ENCODE data around the gene ZNF436. TPM values are rescaled to one million over a fixed set of nuclear protein-coding genes. Genes with fewer than 3 reads are reported as not detected.

The ZNF436 gene
- total RNA-seq, 5 donors from 2014 or later (not counting 1 experiment from before 2014, with no cell fraction given): 4.6 to 9.8 (median 9.3) TPM

DNA sequence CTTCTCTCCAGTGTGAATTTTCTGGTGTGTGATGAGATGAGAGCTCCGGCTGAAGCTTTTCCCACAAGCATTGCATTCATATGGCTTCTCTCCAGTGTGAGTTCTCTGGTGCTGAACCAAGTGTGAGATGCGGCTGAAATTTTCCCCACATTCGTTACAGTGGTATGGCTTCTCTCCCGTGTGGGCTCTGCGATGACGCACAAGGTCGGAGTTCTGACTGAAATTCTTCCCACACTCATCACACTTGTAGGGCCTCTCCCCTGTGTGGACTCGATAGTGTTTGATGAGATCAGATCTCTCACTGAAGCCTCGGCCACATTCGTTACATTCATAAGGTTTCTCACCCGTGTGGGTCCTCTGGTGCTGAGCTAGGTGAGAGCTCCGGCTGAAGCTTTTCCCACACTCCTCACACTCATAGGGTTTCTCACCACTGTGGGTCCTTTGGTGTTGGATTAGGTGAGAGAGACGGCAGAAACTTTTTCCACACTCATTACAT, 7.4 kb downstream of the ZNF436 start:
- Histone ChIP-seq H3K36me3 (ENCODE audit: control insufficient read depth in 2 of 2, extremely low read depth in 1 of 2, insufficient read depth in 1 of 2, low read length in 1 of 2) (peaks cover 8 to 17% of the 10 kb centered on the region in 2 donors), H3K27me3 (replicated peaks in 1 of 2; ENCODE audit: control insufficient read depth in 2 of 2, extremely low read depth in 1 of 2, insufficient read depth in 2 of 2, low read length in 1 of 2) (no peaks in the 10 kb centered on the region), H3K4me3 (ENCODE audit: control insufficient read depth in 1 of 2, extremely low read depth in 1 of 2, low read length in 1 of 2) (peak overlapping the region in 1 of 2 donors; percentile 26), H3K27ac (ENCODE audit: low read length) (no peak overlapping the region), H3K9me3 (peaks cover 22% of the 10 kb centered on the region), H3K4me1 (ENCODE audit: control insufficient read depth in 1 of 2, extremely low read depth in 1 of 2, insufficient read depth in 2 of 2, low read length in 2 of 2) (peaks cover 2% of the 10 kb centered on the region in 2 experiments)
- peaks cover 14 to 15% (median 15%) of the 10 kb centered on the region in 3 donors for H3K4me1 Mint-ChIP-seq
- H3K27ac Mint-ChIP-seq: no peak overlapping the region
- CTCF ChIA-PET: interaction anchor here in 1 of 2 donors (0.5 kb wide), 1 partner anchor 329 kb away, joined by 3 read pairs; the partner anchor contains the start of gene RPL11
- POLR2A ChIA-PET: interaction anchor here in 1 of 2 donors (0.8 kb wide), 1 partner anchor 22 kb away, joined by 3 read pairs; no protein-coding TSS in a partner anchor
- H3K27me3 Mint-ChIP-seq: no peaks in the 10 kb centered on the region
- peaks cover 64% of the 10 kb centered on the region for H3K36me3 Mint-ChIP-seq
- no peak for DNase-seq
- peaks cover 14 to 39% (median 34%) of the 10 kb centered on the region in 3 donors for H3K9me3 Mint-ChIP-seq
- ATAC-seq (replicated peaks in 1 of 4): no peak
- WGBS (ENCODE audit: insufficient coverage): 94% methylated on average over 3 of the region's 13 CpGs
- H3K4me3 Mint-ChIP-seq: no peak overlapping the region

DNA sequence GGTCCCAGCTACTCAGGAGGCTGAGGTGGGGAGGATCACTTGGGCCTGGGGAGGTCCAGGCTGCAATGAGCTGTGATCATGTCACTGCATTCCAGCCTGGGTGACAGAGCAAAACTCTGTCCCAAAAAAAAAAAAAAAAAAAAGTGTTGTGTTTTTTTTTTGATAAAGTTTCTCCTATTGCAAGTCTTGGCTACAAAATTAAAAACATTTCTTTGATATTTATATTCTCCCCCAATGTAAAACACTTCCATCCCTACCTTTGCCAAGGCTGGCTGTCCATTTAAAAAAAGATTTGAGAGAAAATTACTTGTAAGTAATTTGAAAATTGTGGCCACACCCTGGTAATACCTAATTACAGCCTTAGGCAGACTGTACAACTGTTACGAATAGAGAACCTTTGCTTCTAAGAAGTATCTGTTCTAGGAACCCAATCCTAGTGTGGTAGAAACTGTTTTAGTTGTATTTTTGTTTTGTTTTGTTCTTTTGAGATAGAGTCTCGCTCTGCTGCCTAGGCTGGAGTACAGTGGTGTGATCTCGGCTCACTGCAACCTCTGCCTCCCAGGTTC, 11.2 kb downstream of the ZNF436 start:
- Mint-ChIP-seq H3K4me3 (no peak overlapping the region), H3K9me3 (peaks cover 14 to 39% (median 33%) of the 10 kb centered on the region in 3 donors), H3K4me1 (peaks cover 0 to 4% (median 4%) of the 10 kb centered on the region in 3 donors), H3K27ac (no peak overlapping the region), H3K36me3 (peaks cover 52% of the 10 kb centered on the region), H3K27me3 (no peaks in the 10 kb centered on the region)
- no CpG with 5 or more reads among the region's 3 CpGs for WGBS (ENCODE audit: insufficient coverage)
- H3K27me3 ChIP-seq (replicated peaks in 1 of 2; ENCODE audit: control insufficient read depth in 2 of 2, extremely low read depth in 1 of 2, insufficient read depth in 2 of 2, low read length in 1 of 2): no peaks in the 10 kb centered on the region
- no peak overlapping the region for H3K4me3 ChIP-seq (ENCODE audit: control insufficient read depth in 1 of 2, extremely low read depth in 1 of 2, low read length in 1 of 2)
- ChIA-PET POLR2A (no interaction called here), CTCF (no interaction called here)
- DNase-seq (no peak), ATAC-seq (replicated peaks in 1 of 4) (no peak)
- H3K4me1 ChIP-seq (ENCODE audit: control insufficient read depth in 1 of 2, extremely low read depth in 1 of 2, insufficient read depth in 2 of 2, low read length in 2 of 2): peaks cover 0 to 2% of the 10 kb centered on the region in 2 experiments
- H3K9me3 ChIP-seq: peaks cover 19% of the 10 kb centered on the region
- no peak overlapping the region for H3K27ac ChIP-seq (ENCODE audit: low read length)
- H3K36me3 ChIP-seq (ENCODE audit: control insufficient read depth in 2 of 2, extremely low read depth in 1 of 2, insufficient read depth in 1 of 2, low read length in 1 of 2): peaks cover 6 to 17% of the 10 kb centered on the region in 2 donors

DNA sequence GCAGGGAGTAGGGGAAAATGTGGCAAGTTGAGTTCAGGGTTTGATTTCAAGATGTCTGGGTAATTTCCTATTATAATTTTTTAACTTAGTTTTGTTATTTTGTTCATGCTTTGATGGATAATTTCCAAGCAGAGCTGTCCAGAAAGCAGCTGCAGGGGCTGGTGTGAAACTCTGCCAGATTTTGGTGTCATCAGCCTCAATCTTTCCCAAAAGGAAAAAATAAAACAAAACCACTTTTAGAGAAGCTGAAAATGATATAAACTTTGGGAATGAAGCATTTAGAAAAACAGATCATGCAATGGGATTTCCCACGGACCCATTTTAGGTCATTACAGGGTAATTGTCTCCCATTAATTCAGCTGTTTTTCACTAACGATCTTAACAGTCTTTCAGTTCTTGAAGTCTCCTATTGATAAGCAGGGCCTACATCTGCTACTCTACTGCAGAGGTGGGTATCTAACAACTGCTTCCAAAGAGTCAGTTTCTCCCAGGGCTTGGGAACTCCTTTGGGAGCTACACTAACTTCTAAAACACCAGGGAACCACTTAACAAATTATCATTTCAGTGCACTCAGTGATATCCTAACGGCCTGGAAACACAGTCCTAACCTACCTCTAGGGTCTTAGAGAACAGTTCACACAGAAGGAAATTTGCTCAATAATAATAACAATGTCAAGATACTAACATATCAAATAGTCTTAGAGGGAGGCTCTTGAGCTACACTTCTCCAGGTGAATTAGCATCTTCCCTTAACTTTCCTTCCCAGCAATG, 12.3 kb downstream of the ZNF436 start:
- no peak for DNase-seq
- WGBS (ENCODE audit: insufficient coverage): 83% methylated on average over 3 of the region's 3 CpGs
- peaks cover 43% of the 10 kb centered on the region for H3K36me3 Mint-ChIP-seq
- no peak overlapping the region for H3K27ac Mint-ChIP-seq
- H3K27me3 ChIP-seq (replicated peaks in 1 of 2; ENCODE audit: control insufficient read depth in 2 of 2, extremely low read depth in 1 of 2, insufficient read depth in 2 of 2, low read length in 1 of 2): no peaks in the 10 kb centered on the region
- POLR2A ChIA-PET: interaction anchor here in 1 of 2 donors (0.7 kb wide), 1 partner anchor 242 kb away, joined by 3 read pairs; no protein-coding TSS in a partner anchor
- H3K4me1 ChIP-seq (ENCODE audit: control insufficient read depth in 1 of 2, extremely low read depth in 1 of 2, insufficient read depth in 2 of 2, low read length in 2 of 2): peaks cover 0 to 2% of the 10 kb centered on the region in 2 experiments
- peaks cover 0 to 7% of the 10 kb centered on the region in 2 donors for H3K36me3 ChIP-seq (ENCODE audit: control insufficient read depth in 2 of 2, extremely low read depth in 1 of 2, insufficient read depth in 1 of 2, low read length in 1 of 2)
- ATAC-seq (replicated peaks in 1 of 4): no peak
- H3K27me3 Mint-ChIP-seq: no peaks in the 10 kb centered on the region
- H3K27ac ChIP-seq (ENCODE audit: low read length): no peak overlapping the region
- CTCF ChIA-PET: no interaction called here
- peaks cover 11 to 31% (median 26%) of the 10 kb centered on the region in 3 donors for H3K9me3 Mint-ChIP-seq
- peaks cover 14% of the 10 kb centered on the region for H3K9me3 ChIP-seq
- no peak overlapping the region for H3K4me3 ChIP-seq (ENCODE audit: control insufficient read depth in 1 of 2, extremely low read depth in 1 of 2, low read length in 1 of 2)
- peaks cover 0 to 4% (median 4%) of the 10 kb centered on the region in 3 donors for H3K4me1 Mint-ChIP-seq
- no peak overlapping the region for H3K4me3 Mint-ChIP-seq

DNA sequence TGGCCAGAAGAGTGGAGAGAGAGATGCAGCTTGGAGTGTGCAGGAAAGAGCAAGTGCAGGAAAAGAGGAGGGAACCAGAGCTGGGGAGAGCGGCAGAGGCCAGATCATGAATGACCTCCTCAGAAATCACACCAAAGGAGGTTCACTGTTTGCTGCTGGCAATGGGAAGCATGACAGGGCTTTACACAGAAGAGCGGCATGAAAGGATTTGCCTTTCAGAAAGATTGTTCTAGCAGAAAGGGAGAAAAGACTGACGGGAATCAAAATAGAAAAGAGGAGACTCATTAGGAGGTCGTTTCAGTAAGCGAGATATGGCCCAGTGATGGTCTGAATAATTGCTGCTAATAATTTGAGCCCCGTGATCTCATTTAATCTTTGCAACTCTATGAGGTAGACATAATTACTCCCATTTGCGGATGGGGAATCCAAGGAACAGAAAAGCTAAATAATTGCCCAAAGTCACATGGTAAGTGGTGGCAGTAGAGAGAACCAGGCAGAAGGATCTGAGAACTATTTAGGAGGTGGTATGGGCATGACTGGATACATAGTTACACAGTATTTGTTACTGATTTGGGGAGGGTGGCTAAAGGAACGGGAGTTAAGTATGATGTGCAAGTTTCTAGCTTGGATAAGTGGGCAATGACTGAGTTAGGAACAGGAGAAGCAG, 13.0 kb downstream of the ZNF436 start:
- Histone ChIP-seq H3K9me3 (peaks cover 8% of the 10 kb centered on the region), H3K27me3 (replicated peaks in 1 of 2; ENCODE audit: control insufficient read depth in 2 of 2, extremely low read depth in 1 of 2, insufficient read depth in 2 of 2, low read length in 1 of 2) (no peaks in the 10 kb centered on the region), H3K4me1 (ENCODE audit: control insufficient read depth in 1 of 2, extremely low read depth in 1 of 2, insufficient read depth in 2 of 2, low read length in 2 of 2) (peaks cover 0 to 2% of the 10 kb centered on the region in 2 experiments), H3K27ac (ENCODE audit: low read length) (no peak overlapping the region), H3K36me3 (ENCODE audit: control insufficient read depth in 2 of 2, extremely low read depth in 1 of 2, insufficient read depth in 1 of 2, low read length in 1 of 2) (no peaks in the 10 kb centered on the region), H3K4me3 (ENCODE audit: control insufficient read depth in 1 of 2, extremely low read depth in 1 of 2, low read length in 1 of 2) (no peak overlapping the region)
- ChIA-PET CTCF (no interaction called here), POLR2A (no interaction called here)
- no peak for ATAC-seq (replicated peaks in 1 of 4)
- Mint-ChIP-seq H3K4me3 (no peak overlapping the region), H3K27me3 (no peaks in the 10 kb centered on the region), H3K9me3 (peaks cover 11 to 27% (median 21%) of the 10 kb centered on the region in 3 donors), H3K27ac (no peak overlapping the region), H3K36me3 (peaks cover 37% of the 10 kb centered on the region), H3K4me1 (peaks cover 0 to 4% (median 4%) of the 10 kb centered on the region in 3 donors)
- WGBS (ENCODE audit: insufficient coverage): 95% methylated on average over 5 of the region's 8 CpGs
- DNase-seq: no peak

DNA sequence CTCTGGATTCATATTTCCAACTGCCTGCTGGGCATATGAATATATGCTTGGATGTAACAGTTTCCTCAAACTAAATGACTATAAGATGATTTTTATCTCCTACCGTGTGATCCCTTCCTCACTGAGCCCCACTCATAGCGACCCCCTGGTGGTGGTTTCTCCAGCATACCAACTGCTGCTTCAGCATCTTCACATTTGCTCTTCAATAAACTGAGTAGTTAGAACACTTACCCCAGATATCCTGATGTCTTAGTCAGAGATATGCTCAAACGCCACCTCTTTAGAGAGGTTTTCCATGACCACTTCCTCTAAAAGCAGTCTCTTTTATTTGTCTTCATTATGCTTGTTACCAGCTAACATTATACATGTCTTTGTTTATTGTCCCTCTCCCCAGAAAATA, 15.4 kb downstream of the ZNF436 start:
- H3K27me3 Mint-ChIP-seq: no peaks in the 10 kb centered on the region
- Histone ChIP-seq H3K27ac (ENCODE audit: low read length) (no peak overlapping the region), H3K9me3 (no peaks in the 10 kb centered on the region), H3K4me3 (ENCODE audit: control insufficient read depth in 1 of 2, extremely low read depth in 1 of 2, low read length in 1 of 2) (no peak overlapping the region), H3K27me3 (replicated peaks in 1 of 2; ENCODE audit: control insufficient read depth in 2 of 2, extremely low read depth in 1 of 2, insufficient read depth in 2 of 2, low read length in 1 of 2) (no peaks in the 10 kb centered on the region), H3K36me3 (ENCODE audit: control insufficient read depth in 2 of 2, extremely low read depth in 1 of 2, insufficient read depth in 1 of 2, low read length in 1 of 2) (no peaks in the 10 kb centered on the region), H3K4me1 (ENCODE audit: control insufficient read depth in 1 of 2, extremely low read depth in 1 of 2, insufficient read depth in 2 of 2, low read length in 2 of 2) (peaks cover 0 to 2% of the 10 kb centered on the region in 2 experiments)
- H3K36me3 Mint-ChIP-seq: peaks cover 13% of the 10 kb centered on the region
- WGBS (ENCODE audit: insufficient coverage): no CpG with 5 or more reads among the region's 3 CpGs
- ChIA-PET CTCF (no interaction called here), POLR2A (no interaction called here)
- DNase-seq (no peak), ATAC-seq (replicated peaks in 1 of 4) (no peak)
- no peak overlapping the region for H3K27ac Mint-ChIP-seq
- peaks cover 0 to 3% (median 3%) of the 10 kb centered on the region in 3 donors for H3K9me3 Mint-ChIP-seq
- H3K4me3 Mint-ChIP-seq: no peak overlapping the region
- peaks cover 0 to 4% (median 4%) of the 10 kb centered on the region in 3 donors for H3K4me1 Mint-ChIP-seq

DNA sequence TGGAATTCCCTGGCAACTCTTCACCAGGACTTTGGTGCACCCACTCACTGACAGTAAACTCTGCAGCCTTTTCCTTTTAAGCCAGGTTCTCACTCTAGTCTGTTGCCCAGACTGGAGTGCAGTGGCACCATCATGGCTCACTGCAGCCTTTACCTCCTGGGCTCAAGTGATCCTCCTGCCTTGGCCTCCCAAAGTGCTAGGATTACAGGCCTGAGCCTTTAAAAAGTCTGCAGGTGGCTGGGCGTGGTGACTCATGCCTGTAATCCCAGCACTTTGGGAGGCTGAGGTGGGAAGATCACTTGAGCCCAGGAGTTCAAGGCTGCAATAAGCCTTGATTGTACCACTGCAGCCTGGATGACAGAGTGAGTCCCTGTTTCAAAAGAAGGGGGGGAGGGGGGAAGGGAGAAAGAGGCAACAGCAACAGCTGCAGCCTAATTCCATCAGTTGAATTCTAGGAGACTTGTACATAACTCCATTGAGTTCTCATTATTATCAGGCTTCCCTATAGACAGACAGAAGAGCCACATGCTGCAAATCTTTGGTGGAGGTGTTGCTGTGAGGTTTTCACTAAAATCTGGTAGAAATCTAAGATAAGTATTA, 17.4 kb downstream of the ZNF436 start:
- Mint-ChIP-seq H3K4me3 (no peak overlapping the region), H3K4me1 (peaks cover 0 to 4% (median 4%) of the 10 kb centered on the region in 3 donors), H3K36me3 (peaks cover 7% of the 10 kb centered on the region), H3K27ac (no peak overlapping the region), H3K9me3 (no peaks in the 10 kb centered on the region), H3K27me3 (no peaks in the 10 kb centered on the region)
- Histone ChIP-seq H3K27me3 (replicated peaks in 1 of 2; ENCODE audit: control insufficient read depth in 2 of 2, extremely low read depth in 1 of 2, insufficient read depth in 2 of 2, low read length in 1 of 2) (no peaks in the 10 kb centered on the region), H3K4me3 (ENCODE audit: control insufficient read depth in 1 of 2, extremely low read depth in 1 of 2, low read length in 1 of 2) (no peak overlapping the region), H3K27ac (ENCODE audit: low read length) (no peak overlapping the region), H3K36me3 (ENCODE audit: control insufficient read depth in 2 of 2, extremely low read depth in 1 of 2, insufficient read depth in 1 of 2, low read length in 1 of 2) (no peaks in the 10 kb centered on the region), H3K4me1 (ENCODE audit: control insufficient read depth in 1 of 2, extremely low read depth in 1 of 2, insufficient read depth in 2 of 2, low read length in 2 of 2) (peaks cover 0 to 2% of the 10 kb centered on the region in 2 experiments), H3K9me3 (no peaks in the 10 kb centered on the region)
- POLR2A ChIA-PET: no interaction called here
- CTCF ChIA-PET: no interaction called here
- DNase-seq: no peak
- ATAC-seq (replicated peaks in 1 of 4): no peak
- 67% methylated on average over 1 of the region's 1 CpG for WGBS (ENCODE audit: insufficient coverage)
